Activated CD8-positive, alpha-beta memory T cell treated with anti-CD3 and anti-CD28 coated beads for 1 hour (primary cell): ENCODE data around the gene ILDR1.

ENCODE experiments used
- DNase-seq, 2 donors: peaks; one replicate each; pipeline ENCODE4 v3.0.0-alpha.2; 2020; ENCODE audit warnings: low read depth in 1 of 2; ENCODE audit errors: extremely low read depth in 1 of 2

ILDR1 gene

DNA sequence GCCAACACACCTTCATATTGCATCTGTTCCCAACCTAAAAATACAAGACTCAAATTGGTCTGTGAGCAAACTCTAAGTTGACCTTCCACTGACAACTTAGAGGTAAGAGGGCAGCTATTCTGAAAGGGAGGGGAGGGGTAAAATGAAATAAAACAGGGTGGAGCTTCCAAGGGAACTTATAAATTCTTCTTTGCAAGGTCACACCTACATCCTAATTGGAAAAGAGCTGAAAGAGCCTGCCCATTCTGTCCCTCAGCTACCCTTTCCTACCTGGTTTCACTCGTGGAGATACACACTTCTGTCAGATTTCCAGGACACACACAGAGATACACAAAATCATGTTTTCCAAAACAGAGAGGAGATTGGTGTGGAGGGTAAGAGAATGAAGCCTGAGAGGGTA, 1.0 kb downstream of the ILDR1 start:
- no peak for DNase-seq

DNA sequence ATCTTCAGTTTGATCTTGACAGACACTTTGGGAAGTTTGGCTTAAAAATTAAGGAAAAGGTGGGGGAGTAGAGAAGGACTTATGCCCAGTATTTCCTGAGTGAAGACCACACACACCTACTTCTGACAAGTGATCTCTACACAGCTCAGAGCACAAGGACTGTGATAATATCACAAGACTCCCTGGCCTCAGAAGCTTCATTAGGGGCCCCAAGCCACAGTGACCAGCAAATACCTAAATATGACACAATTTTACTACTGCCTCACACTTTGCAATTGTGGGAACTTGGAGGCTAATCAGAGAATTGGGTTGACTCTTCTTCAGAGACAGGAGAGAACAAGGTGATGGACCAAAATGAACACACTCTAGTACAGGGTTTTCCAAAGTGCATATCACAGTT, 2.6 kb downstream of the ILDR1 start:
- no peak for DNase-seq

DNA sequence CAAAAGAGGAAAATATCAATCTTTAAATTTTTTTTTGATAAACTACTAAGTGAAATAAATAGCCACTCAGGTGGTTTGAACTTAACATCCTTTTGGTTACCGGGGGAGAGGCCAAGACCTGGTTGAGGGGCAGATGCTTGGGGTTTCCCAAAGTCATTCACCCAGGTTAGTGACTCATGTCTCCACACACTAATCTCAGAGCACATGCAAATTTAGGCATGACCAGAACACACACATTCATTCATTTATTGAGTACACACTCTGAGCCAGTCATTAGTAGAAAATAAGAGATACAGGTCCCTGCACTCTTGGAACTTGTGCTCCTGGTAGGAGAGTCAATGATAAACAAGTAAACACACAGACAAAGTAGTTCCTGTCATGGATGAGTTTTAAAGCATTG, 7.3 kb downstream of the ILDR1 start:
- DNase-seq: no peak

- DNase-seq: no peak
Measured at GRCh38 chr3:122013448-122013925, 8.6 kb downstream of the ILDR1 start.

- no peak for DNase-seq
Measured at GRCh38 chr3:122012821-122013220, 9.2 kb downstream of the ILDR1 start.

DNA sequence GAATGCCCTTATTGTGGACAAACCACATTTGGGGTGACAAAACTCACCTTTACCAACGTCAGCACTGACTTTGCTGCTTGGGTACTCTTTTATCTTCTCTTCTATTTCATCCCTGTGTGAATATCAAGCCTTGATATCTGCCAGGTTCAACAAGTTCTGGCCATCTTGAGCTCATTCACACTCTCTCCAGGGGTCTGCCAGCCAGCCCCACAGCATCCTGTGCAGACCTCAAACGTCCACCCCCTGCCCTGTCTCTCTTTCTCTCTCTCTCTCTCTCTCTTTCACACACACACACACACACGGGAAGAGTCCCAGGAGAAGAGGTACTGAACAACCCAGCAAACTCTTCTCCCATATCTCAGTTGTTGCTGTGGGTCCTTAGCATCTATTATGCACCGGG, 10.7 kb downstream of the ILDR1 start:
- no peak for DNase-seq

DNA sequence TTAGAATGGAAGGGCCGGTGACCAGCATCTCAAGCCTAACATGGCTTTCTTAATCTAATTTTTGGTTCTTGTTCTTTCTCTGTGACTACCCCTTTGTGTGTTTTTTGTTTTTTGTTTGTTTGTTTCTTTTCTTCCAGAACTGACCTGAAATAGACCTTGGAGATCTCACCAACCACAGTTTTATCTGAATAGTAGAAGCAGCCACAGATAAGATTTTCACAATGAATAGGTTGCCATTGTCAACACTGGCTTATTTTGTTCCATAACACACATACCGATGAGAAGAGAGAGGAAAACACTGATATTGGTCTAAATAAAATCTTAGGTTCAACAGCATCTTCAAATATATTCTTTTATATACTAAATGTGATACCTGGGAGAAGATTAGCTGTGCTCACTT, 11.5 kb downstream of the ILDR1 start:
- no peak for DNase-seq

DNA sequence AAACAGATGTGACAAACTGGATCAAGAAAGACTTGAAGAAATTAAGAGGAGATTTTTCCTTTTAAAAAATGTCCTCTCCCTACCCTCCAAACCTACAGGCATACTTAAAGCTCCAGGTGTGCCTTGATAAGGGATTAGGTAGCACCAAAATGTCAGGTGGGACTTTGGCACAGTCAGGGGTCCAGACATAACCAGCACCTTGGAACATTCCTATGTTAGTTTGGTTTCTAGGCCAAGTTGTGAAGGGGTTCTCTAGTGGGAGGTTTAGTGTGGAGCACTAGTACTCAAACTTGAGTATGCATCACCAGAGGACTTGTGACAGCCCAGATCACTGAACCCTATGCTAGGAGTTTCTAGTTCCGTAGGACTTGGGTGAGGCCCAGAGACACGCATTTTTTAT, 13.9 kb downstream of the ILDR1 start:
- DNase-seq: no peak

- DNase-seq: no peak
Measured at GRCh38 chr3:122006267-122006666, 15.8 kb downstream of the ILDR1 start.

- DNase-seq: no peak
Measured at GRCh38 chr3:122004991-122005565, 17.0 kb downstream of the ILDR1 start.

DNA sequence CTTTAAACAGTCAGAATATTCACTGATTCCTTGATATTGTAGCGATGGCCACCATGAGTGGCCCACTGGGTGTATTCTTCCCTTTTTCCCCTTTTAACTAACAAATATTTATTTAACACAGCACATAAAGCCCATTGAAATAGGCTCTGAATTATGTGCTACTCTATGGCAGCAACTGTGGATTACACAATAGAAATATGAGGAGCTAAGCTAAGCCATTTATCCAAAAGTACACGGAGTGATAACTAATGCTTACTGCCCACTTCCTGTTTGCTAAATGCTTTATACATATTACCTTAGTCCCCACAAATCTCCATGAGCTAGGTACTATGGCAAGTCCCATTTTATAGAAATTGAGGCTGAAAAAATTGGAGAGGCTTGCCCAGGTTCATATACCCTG, 17.9 kb downstream of the ILDR1 start:
- DNase-seq: no peak

DNA sequence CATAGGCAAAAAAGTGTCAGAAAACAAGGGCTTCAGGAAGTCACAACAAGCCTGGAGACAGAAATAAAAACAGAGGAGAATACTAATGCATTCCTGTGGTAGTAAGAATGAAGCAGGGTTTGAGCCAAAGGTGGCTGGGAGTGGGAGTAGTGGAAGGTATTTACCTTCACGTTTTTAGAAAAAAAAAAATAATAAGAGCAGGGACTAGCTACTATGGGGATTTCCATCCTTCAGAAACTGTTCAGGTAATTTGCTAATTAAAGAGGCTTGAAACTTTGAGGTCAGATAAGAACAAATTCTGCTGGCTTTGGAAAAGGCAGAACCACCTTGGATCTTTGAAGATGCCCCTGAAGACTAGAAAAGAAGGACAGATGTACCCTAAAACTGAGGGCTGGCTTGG, 18.4 kb downstream of the ILDR1 start:
- no peak for DNase-seq

DNA sequence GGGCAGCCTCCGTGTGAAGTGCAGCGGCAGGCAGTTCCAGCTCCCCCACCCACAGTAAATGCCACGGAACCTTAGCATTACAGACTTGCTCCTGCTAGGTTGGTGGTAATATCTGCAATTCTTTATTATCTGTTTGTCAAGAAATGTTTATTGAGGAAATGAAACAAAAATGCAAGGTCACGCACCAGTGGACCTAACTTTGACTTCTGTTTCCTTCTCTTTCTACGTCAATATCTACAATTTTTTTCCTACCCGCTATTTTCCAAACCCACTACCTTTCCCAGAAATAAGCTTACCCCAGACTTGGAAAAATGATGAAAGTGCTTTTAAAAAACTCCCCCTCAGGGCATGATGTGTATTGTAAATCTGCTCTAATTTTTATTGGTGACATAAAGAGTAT, 18.9 kb downstream of the ILDR1 start:
- DNase-seq: no peak

- DNase-seq: no peak
Measured at GRCh38 chr3:122002611-122003010, 19.4 kb downstream of the ILDR1 start.

GRCh38 chr3:122001892-122002291, 20.2 kb downstream of the ILDR1 start:
- DNase-seq: no peak

DNA sequence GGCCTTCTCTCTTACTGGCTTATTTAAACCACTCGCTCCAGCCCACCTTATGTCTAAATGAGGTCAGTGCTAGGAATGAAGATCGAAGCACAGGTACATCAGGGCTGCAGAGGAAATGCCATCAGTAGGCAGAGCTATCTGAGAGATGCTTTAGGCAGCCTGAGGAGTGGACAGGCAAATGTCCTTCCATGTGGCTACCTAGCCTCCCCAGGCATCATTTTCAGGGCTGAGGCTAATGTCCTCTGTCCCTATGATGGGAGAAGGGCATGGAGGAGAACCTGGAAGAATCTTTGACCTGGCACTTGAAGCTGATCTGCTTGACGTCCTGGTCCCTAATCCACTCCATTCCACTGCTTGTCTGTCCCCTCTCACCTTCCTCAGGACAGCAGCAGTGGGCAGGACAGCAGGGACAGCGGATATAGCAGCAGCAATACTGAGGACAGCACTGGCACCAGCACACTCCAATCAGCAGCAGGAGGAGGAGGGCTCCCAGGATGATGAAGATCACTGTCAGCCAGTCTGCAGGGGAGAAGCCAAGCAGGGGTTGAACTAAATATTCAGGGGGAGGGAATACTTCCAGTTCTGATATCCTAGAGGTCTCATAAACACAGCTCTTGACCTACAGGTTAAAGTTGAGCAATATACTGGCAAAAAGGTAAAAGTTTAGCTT, 21.0 kb downstream of the ILDR1 start:
- DNase-seq: no peak

- DNase-seq: no peak
Measured at GRCh38 chr3:121999931-122000330, 22.1 kb downstream of the ILDR1 start.

DNA sequence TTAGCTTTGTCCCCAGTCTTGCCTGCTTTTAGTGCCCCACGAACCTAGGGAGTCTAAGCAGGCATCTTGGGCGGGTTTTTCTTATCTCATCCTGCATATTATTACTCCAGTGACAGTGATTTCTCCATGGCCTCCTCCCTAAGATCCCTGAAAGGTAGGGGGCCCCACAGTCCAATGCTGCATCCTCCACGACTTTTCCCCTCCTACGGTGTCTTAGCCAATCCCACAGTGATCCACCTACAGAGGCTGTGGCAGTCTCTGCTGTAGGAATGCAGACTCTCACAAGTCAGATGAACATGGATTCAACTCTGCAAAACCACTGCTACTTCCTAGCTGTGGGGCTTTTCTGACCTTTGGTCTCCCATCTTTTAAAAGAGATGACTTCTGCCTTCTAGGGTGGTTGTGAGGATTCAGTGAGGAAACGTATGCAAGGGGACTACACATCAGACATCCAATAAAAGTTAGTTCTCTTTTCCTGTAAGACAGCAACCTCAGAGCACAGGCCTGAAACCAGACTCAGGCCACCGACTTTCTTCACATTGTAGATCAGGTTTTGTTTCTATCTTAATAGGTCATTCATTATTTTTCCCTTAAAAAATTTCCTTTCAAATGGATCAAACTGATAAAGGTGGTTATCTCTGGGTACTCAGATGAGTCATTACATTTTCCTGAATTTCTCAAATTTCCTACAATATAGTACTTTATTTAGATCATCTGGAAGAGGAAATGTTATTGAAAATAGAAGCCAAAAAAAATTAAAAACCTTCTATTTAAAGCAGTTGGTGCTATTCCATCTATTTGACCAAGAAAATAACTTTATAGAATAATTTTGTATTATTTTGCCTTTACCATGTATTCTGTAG, 23.2 kb downstream of the ILDR1 start:
- no peak for DNase-seq

GRCh38 chr3:121998030-121998580, 23.9 kb downstream of the ILDR1 start:
- no peak for DNase-seq

DNA sequence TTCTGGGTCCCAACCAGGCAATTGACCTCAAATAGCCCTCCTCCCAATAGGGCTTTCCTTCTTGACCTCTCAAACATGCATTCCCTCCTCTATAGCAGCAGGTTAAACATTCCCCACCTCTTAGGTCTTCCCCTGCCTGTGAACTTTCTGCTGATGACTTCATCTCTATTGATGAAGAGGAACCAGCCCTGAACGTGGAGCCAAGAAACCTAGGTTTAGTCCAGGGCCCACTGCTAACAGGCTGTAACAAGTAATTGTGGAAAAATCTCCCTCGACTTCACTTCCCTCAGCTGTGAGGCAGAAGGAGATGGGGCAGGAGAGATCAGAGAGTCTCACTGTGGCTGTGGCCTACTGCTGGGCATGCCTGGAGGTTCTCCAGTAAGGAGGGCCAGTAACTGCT, 24.7 kb downstream of the ILDR1 start:
- DNase-seq: no peak

GRCh38 chr3:121996441-121996840, 25.6 kb downstream of the ILDR1 start:
- DNase-seq: no peak
